ENCODE data around the gene ACOX1.

The ACOX1 gene

GRCh38 chr17:75931062-75931461, 47.9 kb downstream of the ACOX1 start:
- DNase-seq: no peak

GRCh38 chr17:75927286-75927922, 51.6 kb downstream of the ACOX1 start:
- no peak for DNase-seq

GRCh38 chr17:75926456-75926855, 52.5 kb downstream of the ACOX1 start:
- DNase-seq: no peak

- DNase-seq: no peak
These were observed 53.1 kb downstream of the ACOX1 start for GRCh38 chr17:75925912-75926311.

- DNase-seq: no peak
These were observed 53.9 kb downstream of the ACOX1 start for GRCh38 chr17:75925103-75925502.

- no peak for DNase-seq
These were observed 55.7 kb downstream of the ACOX1 start for GRCh38 chr17:75922963-75923874.

GRCh38 chr17:75922173-75922961, 56.6 kb downstream of the ACOX1 start:
- DNase-seq: no peak

GRCh38 chr17:75921596-75921995, 57.4 kb downstream of the ACOX1 start:
- DNase-seq: no peak

GRCh38 chr17:75920045-75920560, 58.9 kb downstream of the ACOX1 start:
- DNase-seq: no peak

GRCh38 chr17:75919611-75920010, 59.4 kb downstream of the ACOX1 start:
- no peak for DNase-seq

- DNase-seq: peak; percentile 21
These were observed 61.0 kb downstream of the ACOX1 start for GRCh38 chr17:75917917-75918445.

- DNase-seq: peak; percentile 26
These were observed 61.6 kb downstream of the ACOX1 start for GRCh38 chr17:75917141-75917916.

- DNase-seq: peak; percentile 25
These were observed 63.7 kb downstream of the ACOX1 start for GRCh38 chr17:75915268-75915667.

- DNase-seq: peak; percentile 35
These were observed 64.2 kb downstream of the ACOX1 start for GRCh38 chr17:75914643-75915267.

GRCh38 chr17:75913537-75914210, 65.3 kb downstream of the ACOX1 start:
- no peak for DNase-seq

- no peak for DNase-seq
These were observed 68.3 kb downstream of the ACOX1 start for GRCh38 chr17:75910699-75911098.

GRCh38 chr17:75909812-75910274, 69.1 kb downstream of the ACOX1 start:
- peak; percentile 65 for DNase-seq

- DNase-seq: no peak
These were observed 69.7 kb downstream of the ACOX1 start for GRCh38 chr17:75909051-75909811.

GRCh38 chr17:75908201-75908600, 70.8 kb downstream of the ACOX1 start:
- peak; percentile 65 for DNase-seq

All from left hindlimb (tissue), 1 donor.